CD4-positive, CD25-positive, alpha-beta regulatory T cell (primary cell): ENCODE results near the gene DOHH. TPM values are rescaled to one million over a fixed set of nuclear protein-coding genes. Genes with fewer than 3 reads are reported as not detected.
A peak's percentile ranks its signal among the peaks of the same experiment; 100 is the strongest.

ENCODE experiments used
- ATAC-seq, 2 donors: fragments of 150-1000 bp; cut with Tn5 transposase; one replicate each; pipeline ENCODE4 v1.10.0; 2021; ENCODE audit warnings: low read depth in 2 of 2, moderate number of reproducible peaks in 2 of 2, moderate library complexity in 1 of 2
- DNase-seq, 3 donors: peaks; one replicate each; pipeline versions ENCODE4 v3.0.0 to v3.0.0-alpha.2; 2012 to 2022; ENCODE audit warnings: mixed read lengths in 1 of 3
- H3K27ac ChIP-seq: one replicate; pipeline ENCODE4 v1.7.0; 2013; ENCODE audit warnings: mild to moderate bottlenecking, low read length; ENCODE audit not compliant: insufficient read depth, poor library complexity, severe bottlenecking
- H3K27me3 ChIP-seq: one replicate; pipeline ENCODE4 v1.7.0; 2013; ENCODE audit warnings: low read length; ENCODE audit not compliant: control insufficient read depth, insufficient read depth
- H3K36me3 ChIP-seq: one replicate; pipeline ENCODE4 v1.7.0; 2013; ENCODE audit warnings: mild to moderate bottlenecking, low read length, moderate library complexity; ENCODE audit not compliant: control insufficient read depth, insufficient read depth
- H3K4me1 ChIP-seq: 2 replicates; pipeline ENCODE4 v1.7.0; 2013; ENCODE audit warnings: mild to moderate bottlenecking, low read length; ENCODE audit not compliant: insufficient read depth, control insufficient read depth, poor library complexity, severe bottlenecking
- H3K4me3 ChIP-seq: one replicate; pipeline ENCODE4 v1.7.0; 2013; ENCODE audit warnings: low read depth, mild to moderate bottlenecking, low read length, moderate library complexity
- H3K9me3 ChIP-seq, 2 experiments: 1 replicate in 1 of 2; 2 replicates in 1 of 2; pipeline ENCODE4 v1.7.0; 2013; ENCODE audit warnings: low read length in 2 of 2, mild to moderate bottlenecking in 1 of 2, moderate library complexity in 1 of 2; ENCODE audit not compliant: control insufficient read depth in 2 of 2
- H3K27ac Mint-ChIP-seq, 3 donors: one replicate each; pipeline ENCODE4 v1.8.0; 2020 to 2022; ENCODE audit warnings: mild to moderate bottlenecking in 3 of 3, mixed read lengths in 3 of 3, moderate library complexity in 2 of 3
- H3K27me3 Mint-ChIP-seq: one replicate; pipeline ENCODE4 v1.8.0; 2022; ENCODE audit warnings: mild to moderate bottlenecking, mixed read lengths
- H3K36me3 Mint-ChIP-seq: one replicate; pipeline ENCODE4 v1.8.0; 2020; ENCODE audit warnings: mixed read lengths
- H3K4me1 Mint-ChIP-seq, 4 donors: one replicate each; pipeline ENCODE4 v1.8.0; 2020 to 2022; ENCODE audit warnings: mixed read lengths in 4 of 4, mild to moderate bottlenecking in 1 of 4
- H3K4me3 Mint-ChIP-seq, 4 donors: one replicate each; pipeline ENCODE4 v1.8.0; 2020 to 2022; ENCODE audit warnings: mild to moderate bottlenecking in 4 of 4, mixed read lengths in 4 of 4, moderate library complexity in 3 of 4
- H3K9me3 Mint-ChIP-seq, 7 donors: one replicate each; pipeline ENCODE4 v1.8.0; 2020 to 2022; ENCODE audit warnings: mixed read lengths in 7 of 7, mild to moderate bottlenecking in 3 of 7, moderate library complexity in 2 of 7
- polyA plus RNA-seq, 4 donors: library from polyadenylated mRNA; unstranded; fragments of 300-500 nt; fragmentation: Illumina TruSeq; gene quantifications; one replicate each; pipeline ENCODE4 v1.2.3, GENCODE V29; 2021
- total RNA-seq: library from RNA; stranded (reverse); gene quantifications from one replicate; pipeline ENCODE4 v1.2.3, GENCODE V29; 2022

Gene DOHH
- total and polyA plus RNA-seq, 5 donors from 2014 or later, result 3.5 to 13.9 (median 7.7) TPM

DNA sequence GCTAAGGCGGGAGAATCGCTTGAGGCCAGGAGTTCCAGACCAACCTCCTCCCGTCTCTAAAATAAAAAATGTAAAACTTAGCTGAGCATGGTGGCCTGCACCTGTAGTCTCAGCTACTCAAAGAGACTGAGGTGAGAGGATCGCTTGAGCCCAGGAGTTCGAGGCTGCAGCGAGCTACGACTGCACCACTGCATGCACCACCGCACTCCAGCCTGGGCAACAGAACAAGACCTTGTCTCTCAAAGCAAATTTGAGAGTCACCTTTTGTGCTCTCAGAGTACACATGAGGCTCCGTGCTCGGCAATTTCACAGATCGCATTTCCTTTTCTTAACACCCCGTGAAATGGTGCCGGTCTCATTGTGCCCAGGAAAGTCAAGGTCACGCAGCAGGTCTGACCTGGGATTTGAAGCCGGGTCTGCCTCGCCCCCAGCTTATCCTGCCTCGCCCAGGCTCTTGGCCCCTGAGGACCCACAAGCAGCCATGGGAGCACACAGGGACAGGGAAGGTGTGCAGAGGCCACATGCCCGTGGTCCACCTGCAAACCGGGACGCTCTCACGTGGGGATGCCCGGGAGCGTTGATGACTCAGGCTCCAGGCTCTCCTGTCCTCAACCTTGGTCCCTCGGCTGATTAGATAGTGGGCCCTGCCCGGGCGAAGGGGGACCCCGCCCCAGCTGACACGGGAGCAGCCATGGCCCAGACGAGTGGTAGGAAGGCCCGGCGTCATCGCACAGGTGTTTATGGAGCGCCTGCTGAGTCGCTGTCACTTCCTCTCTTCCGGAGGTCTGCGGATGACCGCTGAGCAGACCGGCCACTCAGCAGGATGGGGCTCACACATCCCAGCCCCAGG is 19.0 kb downstream of the DOHH start:
- no peaks in the 10 kb centered on the region for H3K9me3 ChIP-seq
- ATAC-seq (no peak), DNase-seq (no peak)
- H3K27me3 ChIP-seq, result no peaks in the 10 kb centered on the region
- Mint-ChIP-seq H3K27me3 (peaks cover 5% of the 10 kb centered on the region), H3K4me1 (peaks cover 0 to 20% (median 7%) of the 10 kb centered on the region in 4 donors), H3K36me3 (no peaks in the 10 kb centered on the region), H3K27ac (peak overlapping the region in 1 of 3 donors; percentile 80), H3K4me3 (no peak overlapping the region), H3K9me3 (no peaks in the 10 kb centered on the region)
- peaks cover 12% of the 10 kb centered on the region for H3K4me1 ChIP-seq
- no peak overlapping the region for H3K4me3 ChIP-seq
- no peak overlapping the region for H3K27ac ChIP-seq
- H3K36me3 ChIP-seq, result no peaks in the 10 kb centered on the region

DNA sequence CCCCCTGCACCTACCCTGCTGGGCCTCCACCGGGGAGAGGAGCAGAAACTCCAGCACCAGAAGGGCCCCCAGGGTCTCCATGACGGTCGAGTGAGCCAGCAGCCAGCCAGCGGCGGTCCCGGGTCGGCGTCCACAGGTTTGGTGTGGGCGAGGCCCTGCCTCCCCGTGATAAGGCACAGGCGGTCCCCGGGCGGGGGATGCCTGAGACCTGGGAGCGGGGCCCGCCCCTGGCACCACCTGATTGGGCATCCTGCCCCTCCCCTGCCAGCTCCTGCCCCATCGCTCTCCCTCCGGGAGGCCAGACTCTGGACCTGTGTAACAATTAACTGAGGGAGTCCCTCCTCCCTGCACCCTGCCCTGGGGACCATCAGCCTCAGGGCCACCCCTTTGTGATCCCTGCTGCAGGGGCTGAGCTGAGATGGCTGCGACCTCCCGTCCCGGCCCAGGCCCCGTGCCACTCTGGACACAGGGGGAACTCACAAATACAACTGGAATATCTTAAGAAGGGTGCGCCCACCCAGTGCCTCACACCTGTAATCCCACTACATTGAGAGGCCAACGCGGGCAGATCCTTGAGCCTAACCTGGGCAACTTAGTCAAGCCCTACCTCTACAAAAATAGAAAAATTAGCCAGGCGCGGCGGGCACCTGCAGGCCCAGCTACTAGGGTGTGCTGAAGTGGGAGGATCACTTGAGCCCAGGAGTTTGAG is 19.9 kb downstream of the DOHH start, which contains the start of gene SMIM24:
Gene SMIM24 (minus strand): TSS at position 143 of the 709 bp plus-strand sequence. CDS start 62 bp downstream, at position 81.
- ATAC-seq, result no peak
- Mint-ChIP-seq H3K36me3 (no peaks in the 10 kb centered on the region), H3K4me3 (peak within 1 kb of the TSS in 1 of 4 donors; percentile 22), H3K27me3 (peaks cover 5% of the 10 kb centered on the region), H3K27ac (peak within 1 kb of the TSS in 1 of 3 donors; percentile 80), H3K9me3 (no peaks in the 10 kb centered on the region), H3K4me1 (peaks cover 0 to 20% (median 7%) of the 10 kb centered on the region in 4 donors)
- H3K4me3 ChIP-seq, result no peak within 1 kb of the TSS
- no peak within 1 kb of the TSS for H3K27ac ChIP-seq
- no peaks in the 10 kb centered on the region for H3K36me3 ChIP-seq
- H3K27me3 ChIP-seq, result no peaks in the 10 kb centered on the region
- peaks cover 12% of the 10 kb centered on the region for H3K4me1 ChIP-seq
- no peaks in the 10 kb centered on the region for H3K9me3 ChIP-seq
- DNase-seq, result no peak

DNA sequence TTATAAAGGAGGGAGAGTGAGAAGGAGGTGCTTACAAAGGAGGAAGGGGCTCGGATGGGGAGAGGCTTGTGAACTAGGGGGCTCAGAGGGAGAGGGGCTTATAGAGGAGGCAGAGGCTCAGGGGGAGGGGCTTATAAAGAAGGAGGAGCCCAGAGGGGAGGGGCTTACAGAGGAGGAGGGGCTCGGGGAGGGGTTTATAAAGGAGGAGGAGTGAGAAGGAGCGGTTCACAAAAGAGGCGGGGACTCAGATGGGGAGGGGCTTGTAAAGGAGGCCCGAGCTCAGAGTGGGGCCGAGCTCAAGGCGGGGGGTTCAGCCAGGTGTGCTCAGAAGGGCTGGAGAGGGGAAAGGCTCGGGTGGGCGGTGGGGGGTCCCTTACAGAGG is 20.6 kb downstream of the DOHH start:
- no peaks in the 10 kb centered on the region for H3K36me3 ChIP-seq
- H3K4me3 ChIP-seq, result no peak overlapping the region
- peaks cover 0 to 18% (median 7%) of the 10 kb centered on the region in 4 donors for H3K4me1 Mint-ChIP-seq
- DNase-seq (peak; percentile 26 to 41 (median 36)), ATAC-seq (no peak)
- H3K4me1 ChIP-seq, result peaks cover 12% of the 10 kb centered on the region
- no peak overlapping the region for H3K27ac Mint-ChIP-seq
- H3K9me3 Mint-ChIP-seq, result no peaks in the 10 kb centered on the region
- no peaks in the 10 kb centered on the region for H3K36me3 Mint-ChIP-seq
- H3K9me3 ChIP-seq, result no peaks in the 10 kb centered on the region
- no peak overlapping the region for H3K27ac ChIP-seq
- peak overlapping the region in 1 of 4 donors; percentile 22 for H3K4me3 Mint-ChIP-seq
- H3K27me3 Mint-ChIP-seq, result peaks cover 5% of the 10 kb centered on the region
- no peaks in the 10 kb centered on the region for H3K27me3 ChIP-seq

DNA sequence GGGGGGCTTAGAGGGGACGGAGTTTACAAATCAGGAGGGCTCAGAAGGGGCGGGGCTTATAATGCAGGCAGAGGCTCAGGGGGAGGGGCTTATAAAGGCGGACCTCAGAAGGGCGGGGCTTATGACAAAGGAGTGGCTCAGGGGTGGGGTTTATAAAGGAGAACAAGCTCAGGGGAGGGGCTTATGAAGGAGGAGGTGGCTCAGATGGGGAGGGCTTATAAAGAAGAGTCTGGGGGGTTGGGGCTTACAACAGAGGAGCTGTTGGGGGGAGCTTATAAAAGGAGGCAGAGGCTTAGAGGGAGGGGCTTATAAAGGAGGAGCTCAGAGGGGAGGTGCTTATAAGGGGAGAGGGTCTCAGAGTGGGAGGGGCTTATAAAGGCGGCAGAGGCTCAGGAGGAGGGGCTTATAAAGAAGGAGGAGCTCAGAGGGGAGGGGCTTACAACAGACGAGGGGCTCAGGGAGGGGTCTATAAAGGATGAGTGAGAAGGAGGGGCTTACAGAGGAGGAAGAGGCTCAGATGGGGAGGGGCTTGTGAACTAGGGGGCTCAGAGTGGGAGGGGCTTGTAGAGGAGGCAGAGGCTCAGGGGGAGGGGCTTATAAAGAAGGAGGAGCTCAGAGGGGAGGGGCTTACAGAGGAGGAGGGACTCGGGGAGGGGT is 21.2 kb downstream of the DOHH start:
- ATAC-seq (peak; percentile 41 to 59), DNase-seq (peak; percentile 38 to 55 (median 50))
- Histone ChIP-seq H3K27me3 (no peaks in the 10 kb centered on the region), H3K9me3 (no peaks in the 10 kb centered on the region), H3K4me1 (peaks cover 12% of the 10 kb centered on the region), H3K27ac (no peak overlapping the region), H3K4me3 (no peak overlapping the region), H3K36me3 (no peaks in the 10 kb centered on the region)
- Mint-ChIP-seq H3K9me3 (no peaks in the 10 kb centered on the region), H3K4me3 (peak overlapping the region in 2 of 4 donors; percentile 38 to 44), H3K27ac (peak overlapping the region in 1 of 3 donors; percentile 52), H3K36me3 (no peaks in the 10 kb centered on the region), H3K27me3 (peaks cover 5% of the 10 kb centered on the region), H3K4me1 (peaks cover 0 to 18% (median 7%) of the 10 kb centered on the region in 4 donors)

DNA sequence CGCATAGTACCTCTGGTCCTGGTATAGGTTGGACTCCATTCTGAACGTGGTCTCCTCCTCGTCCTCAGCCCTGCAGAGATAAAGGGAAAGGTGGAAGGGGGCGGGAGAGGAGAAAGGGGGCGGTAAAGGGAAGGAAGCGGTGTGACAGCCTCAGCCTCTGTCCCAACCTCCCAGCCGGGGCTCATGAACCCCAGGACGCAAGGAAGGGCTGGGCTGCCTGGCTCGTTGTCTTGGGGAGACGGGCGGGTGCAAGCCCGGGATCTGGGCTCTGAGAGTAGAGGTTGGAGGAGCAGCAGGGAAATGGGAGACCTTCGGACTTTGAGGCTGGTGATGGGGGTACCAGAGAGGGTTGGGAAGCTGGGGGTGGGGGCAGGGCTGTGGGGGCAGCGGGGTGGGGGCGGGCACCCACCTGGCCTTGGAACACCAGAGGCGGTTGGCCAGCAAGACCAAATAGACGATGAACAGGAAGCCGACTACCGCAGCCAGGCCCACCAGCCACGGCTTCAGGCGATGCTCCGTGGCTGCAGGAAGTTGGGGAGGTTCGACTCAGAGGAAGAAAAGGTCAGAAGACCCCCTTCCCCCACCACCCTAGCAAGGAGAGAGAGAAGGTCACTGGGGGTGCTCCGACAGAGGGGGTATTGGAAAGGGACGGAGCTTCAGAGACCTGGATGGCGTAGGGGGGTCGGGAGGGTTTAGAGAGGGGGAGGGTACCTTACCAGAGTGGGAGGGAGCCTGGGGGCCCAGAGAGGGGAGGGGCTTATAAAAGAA is 21.9 kb downstream of the DOHH start:
- H3K36me3 ChIP-seq, result no peaks in the 10 kb centered on the region
- H3K27ac ChIP-seq, result no peak overlapping the region
- peak in 1 of 3 donors; percentile 43 for DNase-seq
- Mint-ChIP-seq H3K4me3 (peak overlapping the region; percentile 36 to 79 (median 58)), H3K9me3 (peaks cover 0 to 2% (median 0%) of the 10 kb centered on the region in 7 donors), H3K27me3 (peaks cover 5% of the 10 kb centered on the region), H3K27ac (peak overlapping the region; percentile 46 to 57 (median 52)), H3K4me1 (peaks cover 0 to 18% (median 7%) of the 10 kb centered on the region in 4 donors), H3K36me3 (no peaks in the 10 kb centered on the region)
- no peaks in the 10 kb centered on the region for H3K9me3 ChIP-seq
- peak; percentile 11 to 14 for ATAC-seq
- H3K27me3 ChIP-seq, result no peaks in the 10 kb centered on the region
- H3K4me1 ChIP-seq, result peaks cover 12% of the 10 kb centered on the region
- no peak overlapping the region for H3K4me3 ChIP-seq

DNA sequence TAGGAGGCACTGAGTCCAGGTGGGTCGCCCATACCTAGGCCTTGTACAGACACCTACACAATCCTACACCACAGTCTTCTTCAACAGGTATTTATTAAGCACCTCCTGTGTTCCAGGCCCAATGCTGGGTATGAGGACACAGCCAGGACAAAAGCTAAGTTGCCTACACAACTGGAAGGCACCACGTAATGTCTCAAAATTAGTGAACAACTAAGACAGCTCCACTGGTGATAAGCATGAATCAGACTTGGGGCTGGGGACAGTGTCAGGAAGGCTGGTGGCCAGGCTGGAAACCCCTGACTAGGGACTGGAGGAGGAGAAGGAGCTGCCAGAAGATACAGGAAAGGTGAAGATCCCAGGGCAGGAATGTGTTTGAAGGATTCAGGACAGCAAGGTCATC is 22.5 kb downstream of the DOHH start:
- Histone ChIP-seq H3K4me3 (no peak overlapping the region), H3K27ac (no peak overlapping the region), H3K4me1 (peaks cover 12% of the 10 kb centered on the region), H3K27me3 (no peaks in the 10 kb centered on the region), H3K36me3 (no peaks in the 10 kb centered on the region), H3K9me3 (no peaks in the 10 kb centered on the region)
- peak overlapping the region in 3 of 4 donors; percentile 36 to 71 (median 55) for H3K4me3 Mint-ChIP-seq
- H3K27me3 Mint-ChIP-seq, result peaks cover 5% of the 10 kb centered on the region
- H3K4me1 Mint-ChIP-seq, result peaks cover 0 to 18% (median 7%) of the 10 kb centered on the region in 4 donors
- H3K36me3 Mint-ChIP-seq, result no peaks in the 10 kb centered on the region
- ATAC-seq, result no peak
- peaks cover 0 to 2% (median 0%) of the 10 kb centered on the region in 7 donors for H3K9me3 Mint-ChIP-seq
- DNase-seq, result no peak
- H3K27ac Mint-ChIP-seq, result peak overlapping the region in 1 of 3 donors; percentile 57

- DNase-seq, result no peak
- Mint-ChIP-seq H3K4me1 (peaks cover 0 to 18% (median 7%) of the 10 kb centered on the region in 4 donors), H3K4me3 (no peak overlapping the region), H3K27me3 (peaks cover 5% of the 10 kb centered on the region), H3K9me3 (peaks cover 0 to 2% (median 0%) of the 10 kb centered on the region in 7 donors), H3K27ac (no peak overlapping the region), H3K36me3 (no peaks in the 10 kb centered on the region)
- Histone ChIP-seq H3K36me3 (no peaks in the 10 kb centered on the region), H3K27me3 (no peaks in the 10 kb centered on the region), H3K4me3 (no peak overlapping the region), H3K27ac (no peak overlapping the region), H3K4me1 (peaks cover 12% of the 10 kb centered on the region), H3K9me3 (no peaks in the 10 kb centered on the region)
- no peak for ATAC-seq
Observed at GRCh38 chr19:3477506-3477905, 23.0 kb downstream of the DOHH start.
